Endothelial cell (in vitro differentiated cells): ENCODE data around the gene PDE4D. TPM values are rescaled to one million over a fixed set of nuclear protein-coding genes. Genes with fewer than 3 reads are reported as not detected.

Experiments used
- DNase-seq: peaks from one replicate; pipeline ENCODE4 v3.0.0; 2021; ENCODE audit warnings: low spot score
- H3K27ac Mint-ChIP-seq: one replicate; pipeline ENCODE4 v1.8.0; 2021; ENCODE audit warnings: mixed read lengths, inconsistent platforms; ENCODE audit not compliant: unreplicated experiment
- H3K27me3 Mint-ChIP-seq: one replicate; pipeline ENCODE4 v1.8.0; 2021; ENCODE audit warnings: mild to moderate bottlenecking, moderate library complexity, mixed read lengths, inconsistent platforms; ENCODE audit not compliant: unreplicated experiment
- H3K36me3 Mint-ChIP-seq: one replicate; pipeline ENCODE4 v1.8.0; 2021; ENCODE audit warnings: mild to moderate bottlenecking, low read depth, mixed read lengths, inconsistent platforms; ENCODE audit not compliant: unreplicated experiment
- H3K4me1 Mint-ChIP-seq: one replicate; pipeline ENCODE4 v1.8.0; 2021; ENCODE audit warnings: mild to moderate bottlenecking, mixed read lengths, inconsistent platforms; ENCODE audit not compliant: unreplicated experiment
- H3K4me3 Mint-ChIP-seq: one replicate; pipeline ENCODE4 v1.8.0; 2021; ENCODE audit warnings: mild to moderate bottlenecking, mixed read lengths, inconsistent platforms; ENCODE audit not compliant: unreplicated experiment
- H3K9me3 Mint-ChIP-seq: one replicate; pipeline ENCODE4 v1.8.0; 2021; ENCODE audit warnings: mixed read lengths, inconsistent platforms; ENCODE audit not compliant: unreplicated experiment
- total RNA-seq: library from RNA; stranded (reverse); fragmentation: NEBNext Ultra II Directional; extraction: Animal tissue kit (Norgen Biotek cat#: 25700); gene quantifications from one replicate; pipeline ENCODE4 v1.2.1, GENCODE V29; 2021; ENCODE audit not compliant: unreplicated experiment
- TF ChIP-seq, protein P1 (sequence below): fragments of 200-600 bp; sonication (generic); IDR thresholded peaks from one replicate; pipeline ENCODE4 v1.5.0; 2021; ENCODE audit warnings: antibody characterized with exemption; ENCODE audit not compliant: unreplicated experiment

PDE4D gene
- total RNA-seq, 1 donor from 2014 or later: 9.4 TPM

DNA sequence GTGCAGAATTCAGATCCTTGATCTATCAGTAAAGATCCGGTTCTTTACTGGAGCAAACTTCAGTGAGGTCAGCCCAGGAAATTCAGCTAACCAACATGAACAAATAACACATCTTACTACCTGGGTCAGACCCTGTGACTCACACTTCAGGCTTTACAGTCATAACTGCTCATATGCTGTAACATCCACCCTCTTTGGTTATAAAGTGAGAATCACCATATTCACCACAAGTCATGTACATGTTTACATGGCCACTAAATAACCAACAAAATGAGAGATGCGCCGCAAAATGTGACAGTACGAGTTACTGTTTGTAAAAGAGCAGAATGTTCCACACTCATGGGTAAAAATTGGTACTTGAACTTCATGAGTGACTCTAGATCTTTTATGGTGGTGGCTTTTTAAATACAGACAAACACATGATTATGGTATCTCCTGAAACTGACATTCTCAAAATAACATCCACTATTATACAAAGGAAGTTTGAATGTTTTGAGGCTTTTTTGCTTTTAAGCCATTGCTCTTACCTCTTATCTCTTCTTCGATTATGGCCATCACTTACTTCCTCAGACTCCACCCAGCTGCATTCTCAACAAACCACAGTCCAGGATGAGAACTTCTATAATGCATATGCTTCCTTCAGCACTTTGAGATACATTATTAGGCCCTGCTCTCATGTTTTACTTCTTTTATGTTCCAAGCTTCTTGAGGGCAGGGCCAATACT, 794.1 kb downstream of the PDE4D start:
- DNase-seq: no peak
- Mint-ChIP-seq H3K36me3 (no peaks in the 10 kb centered on the region), H3K27me3 (no peaks in the 10 kb centered on the region), H3K9me3 (no peaks in the 10 kb centered on the region), H3K4me3 (no peak overlapping the region), H3K4me1 (peaks cover 3% of the 10 kb centered on the region), H3K27ac (no peak overlapping the region)
- TF ChIP-seq, protein P1, sequence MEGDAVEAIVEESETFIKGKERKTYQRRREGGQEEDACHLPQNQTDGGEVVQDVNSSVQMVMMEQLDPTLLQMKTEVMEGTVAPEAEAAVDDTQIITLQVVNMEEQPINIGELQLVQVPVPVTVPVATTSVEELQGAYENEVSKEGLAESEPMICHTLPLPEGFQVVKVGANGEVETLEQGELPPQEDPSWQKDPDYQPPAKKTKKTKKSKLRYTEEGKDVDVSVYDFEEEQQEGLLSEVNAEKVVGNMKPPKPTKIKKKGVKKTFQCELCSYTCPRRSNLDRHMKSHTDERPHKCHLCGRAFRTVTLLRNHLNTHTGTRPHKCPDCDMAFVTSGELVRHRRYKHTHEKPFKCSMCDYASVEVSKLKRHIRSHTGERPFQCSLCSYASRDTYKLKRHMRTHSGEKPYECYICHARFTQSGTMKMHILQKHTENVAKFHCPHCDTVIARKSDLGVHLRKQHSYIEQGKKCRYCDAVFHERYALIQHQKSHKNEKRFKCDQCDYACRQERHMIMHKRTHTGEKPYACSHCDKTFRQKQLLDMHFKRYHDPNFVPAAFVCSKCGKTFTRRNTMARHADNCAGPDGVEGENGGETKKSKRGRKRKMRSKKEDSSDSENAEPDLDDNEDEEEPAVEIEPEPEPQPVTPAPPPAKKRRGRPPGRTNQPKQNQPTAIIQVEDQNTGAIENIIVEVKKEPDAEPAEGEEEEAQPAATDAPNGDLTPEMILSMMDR: no peak

DNA sequence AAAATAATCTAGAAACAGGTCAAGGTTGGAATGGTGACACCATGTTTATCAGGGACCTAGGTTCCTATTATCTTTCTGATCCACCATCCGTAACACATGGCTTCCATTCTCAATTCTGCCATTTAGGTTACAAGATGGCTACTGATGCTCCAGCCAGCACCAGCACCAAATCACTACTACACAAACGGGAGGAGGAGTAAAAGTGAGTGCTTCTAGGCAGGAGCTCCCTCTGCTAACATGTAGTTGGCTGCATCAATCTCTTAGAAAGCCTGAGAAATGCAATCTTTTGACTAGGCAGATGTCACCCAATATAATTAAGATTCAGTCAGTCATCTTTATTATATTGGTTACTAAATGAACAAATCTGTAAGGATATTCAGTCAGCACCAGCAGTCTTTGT, 794.8 kb downstream of the PDE4D start:
- H3K27me3 Mint-ChIP-seq: no peaks in the 10 kb centered on the region
- no peak overlapping the region for H3K4me3 Mint-ChIP-seq
- DNase-seq: no peak
- TF ChIP-seq, protein P1: no peak
- no peaks in the 10 kb centered on the region for H3K36me3 Mint-ChIP-seq
- H3K4me1 Mint-ChIP-seq: no peaks in the 10 kb centered on the region
- H3K27ac Mint-ChIP-seq: no peak overlapping the region
- H3K9me3 Mint-ChIP-seq: no peaks in the 10 kb centered on the region

- TF ChIP-seq, protein P1: no peak
- Mint-ChIP-seq H3K9me3 (no peaks in the 10 kb centered on the region), H3K27ac (no peak overlapping the region), H3K36me3 (no peaks in the 10 kb centered on the region), H3K4me1 (no peaks in the 10 kb centered on the region), H3K27me3 (no peaks in the 10 kb centered on the region), H3K4me3 (no peak overlapping the region)
- no peak for DNase-seq
Measured at GRCh38 chr5:59097712-59098111, 795.8 kb downstream of the PDE4D start.

DNA sequence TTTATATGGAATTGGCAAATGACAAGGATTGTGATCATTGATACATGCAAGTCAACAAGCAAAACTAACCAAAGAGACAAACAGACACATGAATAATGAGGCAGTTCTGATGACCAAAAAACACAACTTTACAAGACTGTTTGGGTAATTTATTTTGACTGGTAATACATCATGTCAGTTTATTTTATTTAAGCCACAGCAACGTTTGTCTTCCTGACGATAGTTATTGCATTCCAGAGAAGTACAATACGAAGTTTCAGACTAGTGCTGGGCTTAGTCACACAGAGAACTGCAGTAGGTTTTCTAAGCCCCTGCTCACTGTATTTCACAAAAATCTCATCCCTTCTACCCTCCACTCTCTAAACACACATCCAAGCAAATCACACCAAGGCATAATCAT, 796.4 kb downstream of the PDE4D start:
- no peaks in the 10 kb centered on the region for H3K4me1 Mint-ChIP-seq
- DNase-seq: no peak

GRCh38 chr5:59095480-59095879, 798.0 kb downstream of the PDE4D start:
- Mint-ChIP-seq H3K9me3 (no peaks in the 10 kb centered on the region), H3K4me3 (no peak overlapping the region), H3K4me1 (no peaks in the 10 kb centered on the region), H3K36me3 (no peaks in the 10 kb centered on the region), H3K27ac (no peak overlapping the region), H3K27me3 (no peaks in the 10 kb centered on the region)
- no peak for DNase-seq
- TF ChIP-seq, protein P1: no peak

More for the DNA sequence above, 796.4 kb downstream of the PDE4D start:
- Mint-ChIP-seq H3K27ac (no peak overlapping the region), H3K4me3 (no peak overlapping the region), H3K9me3 (no peaks in the 10 kb centered on the region), H3K27me3 (no peaks in the 10 kb centered on the region), H3K36me3 (no peaks in the 10 kb centered on the region)
- TF ChIP-seq, protein P1: no peak
